DLD1 (cell line): ENCODE data around the gene EXD3.

Experiments used
- in situ Hi-C: cut with HindIII; loops from 2 replicates; pipeline ENCODE4 v1.10.0; 2017; ENCODE audit warnings: low sequenced_read_pairs

EXD3 gene

GRCh38 chr9:137433349-137433915 lies 10.5 kb upstream of the EXD3 start:
- in situ Hi-C loops: no loop called here

GRCh38 chr9:137432687-137433348 lies 9.9 kb upstream of the EXD3 start:
- in situ Hi-C loops: no loop called here

- in situ Hi-C loops: no loop called here
These were observed 8.5 kb upstream of the EXD3 start for GRCh38 chr9:137431416-137431931.

GRCh38 chr9:137430723-137431415 lies 7.9 kb upstream of the EXD3 start:
- in situ Hi-C loops: no loop called here

- in situ Hi-C loops: no loop called here
These were observed 7.2 kb upstream of the EXD3 start for GRCh38 chr9:137429974-137430722.

- in situ Hi-C loops: no loop called here
These were observed 6.6 kb upstream of the EXD3 start for GRCh38 chr9:137429546-137429890.

- in situ Hi-C loops: no loop called here
These were observed 6.0 kb upstream of the EXD3 start for GRCh38 chr9:137428841-137429545.

GRCh38 chr9:137428311-137428630 lies 5.3 kb upstream of the EXD3 start:
- in situ Hi-C loops: no loop called here

- in situ Hi-C loops: no loop called here
These were observed 4.7 kb upstream of the EXD3 start for GRCh38 chr9:137427454-137428310.

- in situ Hi-C loops: no loop called here
These were observed 3.2 kb upstream of the EXD3 start for GRCh38 chr9:137426018-137426681.

- in situ Hi-C loops: no loop called here
These were observed 741 bp upstream of the EXD3 start for GRCh38 chr9:137423514-137424291.

- in situ Hi-C loops: no loop called here
These were observed 941 bp downstream of the EXD3 start for GRCh38 chr9:137421838-137422603.

GRCh38 chr9:137417161-137418021 lies 5.6 kb downstream of the EXD3 start:
- in situ Hi-C loops: loop anchor here (10.0 kb wide), 1 partner anchor 53 kb away; no protein-coding TSS in a partner anchor

- in situ Hi-C loops: loop anchor here (10.0 kb wide), 1 partner anchor 52 kb away; no protein-coding TSS in a partner anchor
These were observed 6.3 kb downstream of the EXD3 start for GRCh38 chr9:137416563-137417151.

GRCh38 chr9:137416006-137416562 lies 6.9 kb downstream of the EXD3 start:
- in situ Hi-C loops: loop anchor here (10.0 kb wide), 1 partner anchor 51 kb away; no protein-coding TSS in a partner anchor

- in situ Hi-C loops: loop anchor here (10.0 kb wide), 1 partner anchor 51 kb away; no protein-coding TSS in a partner anchor
These were observed 7.5 kb downstream of the EXD3 start for GRCh38 chr9:137415451-137415850.
